ENCODE results near the gene IL17A. TPM values are rescaled to one million over a fixed set of nuclear protein-coding genes. Genes with fewer than 3 reads are reported as not detected.

IL17A gene
- polyA plus RNA-seq, 1 experiment, result not detected

GRCh38 chr6:52213127-52213526 lies 27.0 kb downstream of the IL17A start:
- Histone ChIP-seq H3K4me3 (ENCODE audit: low read depth, low read length) (no peak overlapping the region), H3K27me3 (ENCODE audit: control insufficient read depth, insufficient read depth, low read length) (no peaks in the 10 kb centered on the region), H3K36me3 (ENCODE audit: control insufficient read depth, insufficient read depth, low read length) (no peaks in the 10 kb centered on the region)
- TF ChIP-seq CTCF (IDR thresholded peaks at IDR 0.05; ENCODE audit: insufficient read depth, low read depth, low read length), result no peak
- CTCF ChIA-PET, result no interaction called here
- no peak for DNase-seq (ENCODE audit: low read depth)
- POLR2A ChIA-PET, result no interaction called here

DNA sequence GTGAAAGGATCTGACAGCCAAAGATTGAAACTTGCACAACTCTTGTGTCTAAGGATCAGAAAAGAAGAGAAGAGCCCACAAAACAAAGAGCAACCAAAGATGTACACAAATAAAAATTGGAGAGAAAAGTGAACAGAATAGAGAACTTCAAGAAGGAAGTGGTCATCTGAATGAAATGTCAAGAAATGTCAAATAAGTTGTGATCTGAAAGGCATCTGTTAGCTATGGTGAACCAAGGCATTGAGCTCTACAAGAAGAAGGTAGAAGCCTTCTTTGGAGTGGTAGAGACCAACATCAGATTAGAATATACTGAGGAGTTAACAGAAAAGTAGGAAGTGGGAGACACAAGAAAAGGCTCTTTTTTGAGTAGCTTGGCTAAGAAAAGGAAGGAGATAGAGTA lies 29.6 kb downstream of the IL17A start:
- CTCF ChIA-PET, result no interaction called here
- TF ChIP-seq CTCF (IDR thresholded peaks at IDR 0.05; ENCODE audit: insufficient read depth, low read depth, low read length), result no peak
- POLR2A ChIA-PET, result no interaction called here
- H3K4me3 ChIP-seq (ENCODE audit: low read depth, low read length), result no peak overlapping the region
- DNase-seq (ENCODE audit: low read depth), result no peak
- H3K27me3 ChIP-seq (ENCODE audit: control insufficient read depth, insufficient read depth, low read length), result no peaks in the 10 kb centered on the region
- H3K36me3 ChIP-seq (ENCODE audit: control insufficient read depth, insufficient read depth, low read length), result no peaks in the 10 kb centered on the region

GRCh38 chr6:52216932-52217575 lies 30.9 kb downstream of the IL17A start:
- no peak for TF ChIP-seq CTCF (IDR thresholded peaks at IDR 0.05; ENCODE audit: insufficient read depth, low read depth, low read length)
- no peak overlapping the region for H3K4me3 ChIP-seq (ENCODE audit: low read depth, low read length)
- H3K36me3 ChIP-seq (ENCODE audit: control insufficient read depth, insufficient read depth, low read length), result no peaks in the 10 kb centered on the region
- H3K27me3 ChIP-seq (ENCODE audit: control insufficient read depth, insufficient read depth, low read length), result no peaks in the 10 kb centered on the region
- no peak for DNase-seq (ENCODE audit: low read depth)
- ChIA-PET CTCF (no interaction called here), POLR2A (no interaction called here)

DNA sequence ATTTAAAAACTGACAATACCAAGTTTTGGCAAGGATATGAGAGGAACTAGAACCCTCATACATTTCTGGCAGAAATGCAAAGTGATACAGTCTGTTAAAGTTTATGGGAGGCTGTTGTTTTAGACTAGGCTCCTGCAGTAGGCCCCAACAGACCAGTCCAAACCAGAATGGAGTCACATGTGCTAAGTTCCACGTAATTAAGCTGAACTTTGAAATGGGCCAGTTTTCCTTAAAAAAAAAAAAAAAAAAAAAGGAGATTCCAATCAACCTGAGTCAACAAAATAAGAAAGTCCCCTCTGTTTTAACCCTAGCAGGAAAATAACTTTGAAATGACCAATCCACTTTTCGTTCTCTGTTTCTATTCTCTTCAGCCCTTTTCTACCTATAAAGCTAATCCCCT lies 31.6 kb downstream of the IL17A start:
- no peak for DNase-seq (ENCODE audit: low read depth)
- no peaks in the 10 kb centered on the region for H3K36me3 ChIP-seq (ENCODE audit: control insufficient read depth, insufficient read depth, low read length)
- TF ChIP-seq CTCF (IDR thresholded peaks at IDR 0.05; ENCODE audit: insufficient read depth, low read depth, low read length), result no peak
- CTCF ChIA-PET, result no interaction called here
- no peak overlapping the region for H3K4me3 ChIP-seq (ENCODE audit: low read depth, low read length)
- no peaks in the 10 kb centered on the region for H3K27me3 ChIP-seq (ENCODE audit: control insufficient read depth, insufficient read depth, low read length)
- POLR2A ChIA-PET, result no interaction called here

DNA sequence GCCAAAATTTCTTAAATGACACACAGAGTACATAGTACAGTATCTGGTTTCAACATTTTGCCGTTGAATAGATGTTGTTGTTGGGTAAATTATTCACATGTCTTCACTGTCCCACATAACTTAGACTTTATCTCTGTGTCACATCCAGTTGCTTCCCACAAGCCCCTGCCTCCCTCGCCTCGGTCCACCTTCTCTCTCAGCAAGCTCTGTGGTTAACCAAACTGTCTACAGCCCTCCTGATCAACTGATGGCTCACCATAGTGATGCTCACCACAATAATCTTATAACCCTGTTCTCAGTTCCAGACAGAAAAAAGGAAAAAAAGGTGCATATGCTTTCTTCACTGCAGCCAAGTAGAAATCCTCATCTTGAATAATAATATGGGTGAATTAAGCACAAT lies 35.1 kb downstream of the IL17A start:
- H3K36me3 ChIP-seq (ENCODE audit: control insufficient read depth, insufficient read depth, low read length), result no peaks in the 10 kb centered on the region
- DNase-seq (ENCODE audit: low read depth), result no peak
- no peaks in the 10 kb centered on the region; the same call in 1 of the 2 replicates for H3K27me3 ChIP-seq (ENCODE audit: control insufficient read depth, insufficient read depth, low read length)
- H3K4me3 ChIP-seq (ENCODE audit: low read depth, low read length), result no peak overlapping the region
- CTCF ChIA-PET, result no interaction called here
- no peak for TF ChIP-seq CTCF (IDR thresholded peaks at IDR 0.05; ENCODE audit: insufficient read depth, low read depth, low read length)
- POLR2A ChIA-PET, result no interaction called here
